ENCODE measurements around the gene CD99L2.
"Not testable (repeated sequence)": the region's sequence is repeated elsewhere in the genome, so short reads cannot be mapped to it uniquely, and the experiment has no call there.

DNA sequence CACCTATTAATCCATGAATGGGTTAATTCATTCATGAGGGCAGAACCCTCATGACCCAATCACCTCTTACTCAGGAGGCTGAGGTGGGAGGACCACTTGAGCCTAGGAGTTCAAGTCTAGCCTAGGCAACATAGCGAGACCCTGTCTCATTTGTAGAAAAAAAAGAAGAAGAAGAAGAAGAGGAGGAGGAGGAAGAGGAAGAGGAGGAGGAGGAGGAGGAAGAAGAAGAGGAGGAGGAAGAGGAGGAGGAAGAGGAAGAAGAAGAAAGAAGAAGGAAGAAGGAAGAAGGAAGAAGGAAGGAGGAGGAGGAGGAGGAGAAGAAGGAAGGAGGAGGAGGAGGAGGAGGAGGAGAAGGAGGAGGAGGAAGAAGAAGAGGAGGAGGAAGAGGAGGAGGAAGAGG lies 74.6 kb downstream of the CD99L2 start:
- TF ChIP-seq NR1H2 (CRISPR knock-in tag; IDR thresholded peaks at IDR 0.05); JUN (CRISPR knock-in tag; IDR thresholded peaks at IDR 0.05); TP53 (CRISPR knock-in tag; IDR thresholded peaks at IDR 0.05); ELF4 (CRISPR knock-in tag; IDR thresholded peaks at IDR 0.05; ENCODE audit: low read depth): not testable (repeated sequence)
- TF ChIP-seq, protein P1, sequence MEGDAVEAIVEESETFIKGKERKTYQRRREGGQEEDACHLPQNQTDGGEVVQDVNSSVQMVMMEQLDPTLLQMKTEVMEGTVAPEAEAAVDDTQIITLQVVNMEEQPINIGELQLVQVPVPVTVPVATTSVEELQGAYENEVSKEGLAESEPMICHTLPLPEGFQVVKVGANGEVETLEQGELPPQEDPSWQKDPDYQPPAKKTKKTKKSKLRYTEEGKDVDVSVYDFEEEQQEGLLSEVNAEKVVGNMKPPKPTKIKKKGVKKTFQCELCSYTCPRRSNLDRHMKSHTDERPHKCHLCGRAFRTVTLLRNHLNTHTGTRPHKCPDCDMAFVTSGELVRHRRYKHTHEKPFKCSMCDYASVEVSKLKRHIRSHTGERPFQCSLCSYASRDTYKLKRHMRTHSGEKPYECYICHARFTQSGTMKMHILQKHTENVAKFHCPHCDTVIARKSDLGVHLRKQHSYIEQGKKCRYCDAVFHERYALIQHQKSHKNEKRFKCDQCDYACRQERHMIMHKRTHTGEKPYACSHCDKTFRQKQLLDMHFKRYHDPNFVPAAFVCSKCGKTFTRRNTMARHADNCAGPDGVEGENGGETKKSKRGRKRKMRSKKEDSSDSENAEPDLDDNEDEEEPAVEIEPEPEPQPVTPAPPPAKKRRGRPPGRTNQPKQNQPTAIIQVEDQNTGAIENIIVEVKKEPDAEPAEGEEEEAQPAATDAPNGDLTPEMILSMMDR (IDR thresholded peaks at IDR 0.05) = not testable (repeated sequence)
- TF ChIP-seq, protein P2, sequence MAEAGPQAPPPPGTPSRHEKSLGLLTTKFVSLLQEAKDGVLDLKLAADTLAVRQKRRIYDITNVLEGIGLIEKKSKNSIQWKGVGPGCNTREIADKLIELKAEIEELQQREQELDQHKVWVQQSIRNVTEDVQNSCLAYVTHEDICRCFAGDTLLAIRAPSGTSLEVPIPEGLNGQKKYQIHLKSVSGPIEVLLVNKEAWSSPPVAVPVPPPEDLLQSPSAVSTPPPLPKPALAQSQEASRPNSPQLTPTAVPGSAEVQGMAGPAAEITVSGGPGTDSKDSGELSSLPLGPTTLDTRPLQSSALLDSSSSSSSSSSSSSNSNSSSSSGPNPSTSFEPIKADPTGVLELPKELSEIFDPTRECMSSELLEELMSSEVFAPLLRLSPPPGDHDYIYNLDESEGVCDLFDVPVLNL (CRISPR knock-in tag; IDR thresholded peaks at IDR 0.05; ENCODE audit: borderline replicate concordance, low read depth) = not testable (repeated sequence)
- TF ChIP-seq, protein P3, sequence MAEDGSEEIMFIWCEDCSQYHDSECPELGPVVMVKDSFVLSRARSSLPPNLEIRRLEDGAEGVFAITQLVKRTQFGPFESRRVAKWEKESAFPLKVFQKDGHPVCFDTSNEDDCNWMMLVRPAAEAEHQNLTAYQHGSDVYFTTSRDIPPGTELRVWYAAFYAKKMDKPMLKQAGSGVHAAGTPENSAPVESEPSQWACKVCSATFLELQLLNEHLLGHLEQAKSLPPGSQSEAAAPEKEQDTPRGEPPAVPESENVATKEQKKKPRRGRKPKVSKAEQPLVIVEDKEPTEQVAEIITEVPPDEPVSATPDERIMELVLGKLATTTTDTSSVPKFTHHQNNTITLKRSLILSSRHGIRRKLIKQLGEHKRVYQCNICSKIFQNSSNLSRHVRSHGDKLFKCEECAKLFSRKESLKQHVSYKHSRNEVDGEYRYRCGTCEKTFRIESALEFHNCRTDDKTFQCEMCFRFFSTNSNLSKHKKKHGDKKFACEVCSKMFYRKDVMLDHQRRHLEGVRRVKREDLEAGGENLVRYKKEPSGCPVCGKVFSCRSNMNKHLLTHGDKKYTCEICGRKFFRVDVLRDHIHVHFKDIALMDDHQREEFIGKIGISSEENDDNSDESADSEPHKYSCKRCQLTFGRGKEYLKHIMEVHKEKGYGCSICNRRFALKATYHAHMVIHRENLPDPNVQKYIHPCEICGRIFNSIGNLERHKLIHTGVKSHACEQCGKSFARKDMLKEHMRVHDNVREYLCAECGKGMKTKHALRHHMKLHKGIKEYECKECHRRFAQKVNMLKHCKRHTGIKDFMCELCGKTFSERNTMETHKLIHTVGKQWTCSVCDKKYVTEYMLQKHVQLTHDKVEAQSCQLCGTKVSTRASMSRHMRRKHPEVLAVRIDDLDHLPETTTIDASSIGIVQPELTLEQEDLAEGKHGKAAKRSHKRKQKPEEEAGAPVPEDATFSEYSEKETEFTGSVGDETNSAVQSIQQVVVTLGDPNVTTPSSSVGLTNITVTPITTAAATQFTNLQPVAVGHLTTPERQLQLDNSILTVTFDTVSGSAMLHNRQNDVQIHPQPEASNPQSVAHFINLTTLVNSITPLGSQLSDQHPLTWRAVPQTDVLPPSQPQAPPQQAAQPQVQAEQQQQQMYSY (CRISPR knock-in tag; IDR thresholded peaks at IDR 0.05) = not testable (repeated sequence)
- TF ChIP-seq, protein P4, sequence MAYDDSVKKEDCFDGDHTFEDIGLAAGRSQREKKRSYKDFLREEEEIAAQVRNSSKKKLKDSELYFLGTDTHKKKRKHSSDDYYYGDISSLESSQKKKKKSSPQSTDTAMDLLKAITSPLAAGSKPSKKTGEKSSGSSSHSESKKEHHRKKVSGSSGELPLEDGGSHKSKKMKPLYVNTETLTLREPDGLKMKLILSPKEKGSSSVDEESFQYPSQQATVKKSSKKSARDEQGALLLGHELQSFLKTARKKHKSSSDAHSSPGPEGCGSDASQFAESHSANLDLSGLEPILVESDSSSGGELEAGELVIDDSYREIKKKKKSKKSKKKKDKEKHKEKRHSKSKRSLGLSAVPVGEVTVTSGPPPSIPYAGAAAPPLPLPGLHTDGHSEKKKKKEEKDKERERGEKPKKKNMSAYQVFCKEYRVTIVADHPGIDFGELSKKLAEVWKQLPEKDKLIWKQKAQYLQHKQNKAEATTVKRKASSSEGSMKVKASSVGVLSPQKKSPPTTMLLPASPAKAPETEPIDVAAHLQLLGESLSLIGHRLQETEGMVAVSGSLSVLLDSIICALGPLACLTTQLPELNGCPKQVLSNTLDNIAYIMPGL (CRISPR knock-in tag; IDR thresholded peaks at IDR 0.05) = not testable (repeated sequence)
- TF ChIP-seq, protein P5, sequence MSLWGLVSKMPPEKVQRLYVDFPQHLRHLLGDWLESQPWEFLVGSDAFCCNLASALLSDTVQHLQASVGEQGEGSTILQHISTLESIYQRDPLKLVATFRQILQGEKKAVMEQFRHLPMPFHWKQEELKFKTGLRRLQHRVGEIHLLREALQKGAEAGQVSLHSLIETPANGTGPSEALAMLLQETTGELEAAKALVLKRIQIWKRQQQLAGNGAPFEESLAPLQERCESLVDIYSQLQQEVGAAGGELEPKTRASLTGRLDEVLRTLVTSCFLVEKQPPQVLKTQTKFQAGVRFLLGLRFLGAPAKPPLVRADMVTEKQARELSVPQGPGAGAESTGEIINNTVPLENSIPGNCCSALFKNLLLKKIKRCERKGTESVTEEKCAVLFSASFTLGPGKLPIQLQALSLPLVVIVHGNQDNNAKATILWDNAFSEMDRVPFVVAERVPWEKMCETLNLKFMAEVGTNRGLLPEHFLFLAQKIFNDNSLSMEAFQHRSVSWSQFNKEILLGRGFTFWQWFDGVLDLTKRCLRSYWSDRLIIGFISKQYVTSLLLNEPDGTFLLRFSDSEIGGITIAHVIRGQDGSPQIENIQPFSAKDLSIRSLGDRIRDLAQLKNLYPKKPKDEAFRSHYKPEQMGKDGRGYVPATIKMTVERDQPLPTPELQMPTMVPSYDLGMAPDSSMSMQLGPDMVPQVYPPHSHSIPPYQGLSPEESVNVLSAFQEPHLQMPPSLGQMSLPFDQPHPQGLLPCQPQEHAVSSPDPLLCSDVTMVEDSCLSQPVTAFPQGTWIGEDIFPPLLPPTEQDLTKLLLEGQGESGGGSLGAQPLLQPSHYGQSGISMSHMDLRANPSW (CRISPR knock-in tag; conservative IDR thresholded peaks at IDR 0.05; ENCODE audit: low read depth) = not testable (repeated sequence)
- TF ChIP-seq, protein P6, sequence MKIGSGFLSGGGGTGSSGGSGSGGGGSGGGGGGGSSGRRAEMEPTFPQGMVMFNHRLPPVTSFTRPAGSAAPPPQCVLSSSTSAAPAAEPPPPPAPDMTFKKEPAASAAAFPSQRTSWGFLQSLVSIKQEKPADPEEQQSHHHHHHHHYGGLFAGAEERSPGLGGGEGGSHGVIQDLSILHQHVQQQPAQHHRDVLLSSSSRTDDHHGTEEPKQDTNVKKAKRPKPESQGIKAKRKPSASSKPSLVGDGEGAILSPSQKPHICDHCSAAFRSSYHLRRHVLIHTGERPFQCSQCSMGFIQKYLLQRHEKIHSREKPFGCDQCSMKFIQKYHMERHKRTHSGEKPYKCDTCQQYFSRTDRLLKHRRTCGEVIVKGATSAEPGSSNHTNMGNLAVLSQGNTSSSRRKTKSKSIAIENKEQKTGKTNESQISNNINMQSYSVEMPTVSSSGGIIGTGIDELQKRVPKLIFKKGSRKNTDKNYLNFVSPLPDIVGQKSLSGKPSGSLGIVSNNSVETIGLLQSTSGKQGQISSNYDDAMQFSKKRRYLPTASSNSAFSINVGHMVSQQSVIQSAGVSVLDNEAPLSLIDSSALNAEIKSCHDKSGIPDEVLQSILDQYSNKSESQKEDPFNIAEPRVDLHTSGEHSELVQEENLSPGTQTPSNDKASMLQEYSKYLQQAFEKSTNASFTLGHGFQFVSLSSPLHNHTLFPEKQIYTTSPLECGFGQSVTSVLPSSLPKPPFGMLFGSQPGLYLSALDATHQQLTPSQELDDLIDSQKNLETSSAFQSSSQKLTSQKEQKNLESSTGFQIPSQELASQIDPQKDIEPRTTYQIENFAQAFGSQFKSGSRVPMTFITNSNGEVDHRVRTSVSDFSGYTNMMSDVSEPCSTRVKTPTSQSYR (CRISPR knock-in tag; IDR thresholded peaks at IDR 0.05) = not testable (repeated sequence)
